Ishikawa (cell line): ENCODE results near the gene MT1A.

Experiments
- CEBPB ChIP-seq: IDR thresholded peaks from 2 replicates; pipeline ENCODE4 v1.6.1; 2012
- EP300 ChIP-seq: IDR thresholded peaks from 2 replicates; pipeline ENCODE4 v1.6.1; 2012; ENCODE audit warnings: borderline replicate concordance
- NFIC ChIP-seq: IDR thresholded peaks from 2 replicates; pipeline ENCODE4 v1.6.1; 2012
- REST ChIP-seq: IDR thresholded peaks from 2 replicates; pipeline ENCODE4 v1.6.1; 2012; ENCODE audit warnings: low read depth, mild to moderate bottlenecking
- TAF1 ChIP-seq: IDR thresholded peaks from 2 replicates; pipeline ENCODE4 v1.6.1; 2012; ENCODE audit warnings: low read depth, mild to moderate bottlenecking
- TEAD4 ChIP-seq: IDR thresholded peaks from 2 replicates; pipeline ENCODE4 v1.6.1; 2012
- YY1 ChIP-seq: IDR thresholded peaks from 2 replicates; pipeline ENCODE4 v1.6.1; 2012; ENCODE audit warnings: low read depth

GRCh38 chr16:56589141-56590039, 49.1 kb upstream of the MT1A start, which contains the start of gene MT3:
- TF ChIP-seq EP300 (no peak), CEBPB (no peak), TEAD4 (peak; percentile 35; the same call in 1 of the 2 replicates), YY1 (no peak), TAF1 (no peak), REST (no peak), NFIC (peak; percentile 22; the same call in 1 of the 2 replicates)
